ENCODE measurements around the gene GRAMD2B.

DNA sequence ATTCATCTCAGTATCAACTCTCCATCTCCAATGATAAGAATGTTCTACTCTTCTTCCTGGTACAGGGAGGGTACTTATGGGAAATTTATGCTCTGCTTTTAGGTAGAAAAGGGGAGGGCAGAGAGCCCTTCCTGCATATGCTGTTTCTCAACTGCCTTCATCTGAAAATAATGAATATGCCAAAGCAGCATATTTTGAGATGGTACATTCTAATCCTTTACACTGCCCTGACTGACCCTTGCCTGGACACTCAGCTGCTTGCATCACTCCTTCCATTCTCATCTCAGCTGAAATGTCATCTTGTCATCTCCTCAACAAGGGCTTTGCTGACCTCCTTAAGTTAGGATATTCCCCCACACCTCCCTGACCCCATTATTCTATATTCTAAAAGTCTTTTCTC is 103.3 kb downstream of the GRAMD2B start:
- TF ChIP-seq, protein P1, sequence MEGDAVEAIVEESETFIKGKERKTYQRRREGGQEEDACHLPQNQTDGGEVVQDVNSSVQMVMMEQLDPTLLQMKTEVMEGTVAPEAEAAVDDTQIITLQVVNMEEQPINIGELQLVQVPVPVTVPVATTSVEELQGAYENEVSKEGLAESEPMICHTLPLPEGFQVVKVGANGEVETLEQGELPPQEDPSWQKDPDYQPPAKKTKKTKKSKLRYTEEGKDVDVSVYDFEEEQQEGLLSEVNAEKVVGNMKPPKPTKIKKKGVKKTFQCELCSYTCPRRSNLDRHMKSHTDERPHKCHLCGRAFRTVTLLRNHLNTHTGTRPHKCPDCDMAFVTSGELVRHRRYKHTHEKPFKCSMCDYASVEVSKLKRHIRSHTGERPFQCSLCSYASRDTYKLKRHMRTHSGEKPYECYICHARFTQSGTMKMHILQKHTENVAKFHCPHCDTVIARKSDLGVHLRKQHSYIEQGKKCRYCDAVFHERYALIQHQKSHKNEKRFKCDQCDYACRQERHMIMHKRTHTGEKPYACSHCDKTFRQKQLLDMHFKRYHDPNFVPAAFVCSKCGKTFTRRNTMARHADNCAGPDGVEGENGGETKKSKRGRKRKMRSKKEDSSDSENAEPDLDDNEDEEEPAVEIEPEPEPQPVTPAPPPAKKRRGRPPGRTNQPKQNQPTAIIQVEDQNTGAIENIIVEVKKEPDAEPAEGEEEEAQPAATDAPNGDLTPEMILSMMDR (IDR thresholded peaks at IDR 0.05), result no peak
- TF ChIP-seq POLR2AphosphoS5 (IDR thresholded peaks at IDR 0.05; ENCODE audit: low read depth, low read length), result no peak
